K562 (cell line): ENCODE data around the gene TIGAR. TPM values are rescaled to one million over a fixed set of nuclear protein-coding genes. Genes with fewer than 3 reads are reported as not detected.

Experiments used
- ATAC-seq: fragments of 200-7000 bp; cut with Tn5 transposase; 3 replicates; pipeline ENCODE4 v1.9.1; 2020; ENCODE audit warnings: moderate library complexity
- Bru-seq: library from RNA; stranded (reverse); fragments of 400-500 nt; gene quantifications from one replicate; lab custom pipeline; 2021; lab: Mats Ljungman, UMichigan
- BruChase-seq, 2 experiments: library from RNA; stranded (reverse); fragments of 400-500 nt; gene quantifications; one replicate each; lab custom pipeline; 2021; lab: Mats Ljungman, UMichigan
- BruUV-seq: library from RNA; stranded (reverse); fragments of 400-500 nt; replicated peaks from 2 replicates; lab custom pipeline; 2021; lab: Mats Ljungman, UMichigan
- CTCF ChIA-PET: fragments of 300-600 bp; formaldehyde crosslinking; extraction: SDS; loops from one replicate; lab custom pipeline; 2021; ENCODE audit warnings: low intra/inter-chr PET ratio; lab: Yijun Ruan, JAX
- POLR2A ChIA-PET: fragments of 300-600, 350-650 bp; sonication (Branson Sonifier 250); formaldehyde crosslinking; extraction: SDS; loops from one replicate; lab custom pipeline; 2021; ENCODE audit warnings: antibody characterized with exemption, inconsistent platforms; lab: Yijun Ruan, JAX
- DNase-seq, 4 experiments: peaks; one replicate each; pipeline versions ENCODE4 v3.0.0 to v3.0.0-alpha.2; 2011 to 2018; ENCODE audit warnings: low spot score in 3 of 4, mixed read lengths in 3 of 4; ENCODE audit errors: extremely low read depth in 1 of 4
- FAIRE-seq: peaks from 2 replicates; lab custom pipeline; 2011; peaks lifted over from hg19 to GRCh38; lab: Jason Lieb, UNC
- H2AFZ ChIP-seq: 2 replicates; pipeline ENCODE4 v1.6.0; 2011; ENCODE audit warnings: low read depth, low read length, control low read depth, inconsistent platforms
- H3K27ac ChIP-seq: fragments of 200-600 bp; 3 replicates; pipeline ENCODE4 v1.8.0; 2011; ENCODE audit warnings: low read depth, mild to moderate bottlenecking, control low read depth, inconsistent platforms, low read length, moderate library complexity, mixed read lengths; ENCODE audit errors: extremely low read depth
- H3K27me3 ChIP-seq, 2 experiments: fragments of 300-600 bp in 1 of 2; 2 replicates in 1 of 2; 3 replicates in 1 of 2; pipeline versions ENCODE4 v1.6.0 to v1.8.0; 2011; ENCODE audit warnings: inconsistent platforms in 2 of 2, low read length in 2 of 2, mild to moderate bottlenecking in 1 of 2, mixed read lengths in 1 of 2, moderate library complexity in 1 of 2; ENCODE audit not compliant: control insufficient read depth in 2 of 2, insufficient read depth in 2 of 2
- H3K36me3 ChIP-seq: fragments of 300-600 bp; 3 replicates; pipeline ENCODE4 v1.8.0; 2011; ENCODE audit warnings: mild to moderate bottlenecking, low read length, inconsistent platforms; ENCODE audit not compliant: control insufficient read depth, insufficient read depth
- H3K4me1 ChIP-seq, 2 experiments: fragments of 200-600 bp in 1 of 2; replicated peaks in 1 of 2; 2 replicates in 1 of 2; 3 replicates in 1 of 2; pipeline versions ENCODE4 v1.5.1 to v1.8.0; 2011; ENCODE audit warnings: inconsistent platforms in 2 of 2, low read length in 2 of 2, mild to moderate bottlenecking in 1 of 2, mixed read lengths in 1 of 2, moderate library complexity in 1 of 2; ENCODE audit not compliant: control insufficient read depth in 2 of 2, insufficient read depth in 2 of 2
- H3K4me2 ChIP-seq: 2 replicates; pipeline ENCODE4 v1.6.1; 2011; ENCODE audit warnings: low read length, control low read depth, inconsistent platforms, mixed read lengths; ENCODE audit not compliant: insufficient read depth
- H3K4me3 ChIP-seq: fragments of 200-600 bp; sonication (generic), shearing (Covaris generic); 2 replicates; pipeline ENCODE4 v1.5.1; 2016; ENCODE audit warnings: control low read depth, inconsistent platforms
- H3K79me2 ChIP-seq: fragments of 200-600 bp; 3 replicates; pipeline ENCODE4 v1.8.0; 2011; ENCODE audit warnings: low read length, inconsistent platforms; ENCODE audit not compliant: control insufficient read depth, insufficient read depth
- H3K9ac ChIP-seq, 2 experiments: 2 replicates each; pipeline versions ENCODE4 v1.6.0 to v1.6.1; 2011; ENCODE audit warnings: low read depth in 2 of 2, low read length in 2 of 2, control low read depth in 1 of 2, inconsistent platforms in 1 of 2, mild to moderate bottlenecking in 1 of 2, mixed read lengths in 1 of 2; ENCODE audit not compliant: insufficient read depth in 1 of 2
- H3K9me1 ChIP-seq: one replicate; pipeline ENCODE4 v1.6.0; 2011; ENCODE audit warnings: inconsistent platforms, mild to moderate bottlenecking, low read length, moderate library complexity; ENCODE audit not compliant: control insufficient read depth, insufficient read depth
- H3K9me3 ChIP-seq: replicated peaks from 2 replicates; pipeline ENCODE4 v1.5.1; 2011; ENCODE audit warnings: low read depth, low read length, inconsistent platforms; ENCODE audit not compliant: control insufficient read depth, insufficient read depth
- H4K20me1 ChIP-seq: replicated peaks from 2 replicates; pipeline ENCODE4 v1.6.1; 2011; ENCODE audit warnings: low read length, inconsistent platforms, mixed read lengths; ENCODE audit not compliant: control insufficient read depth, insufficient read depth
- CREM ChIP-seq: IDR thresholded peaks from 2 replicates; pipeline ENCODE4 v1.6.1; 2014; ENCODE audit warnings: antibody characterized with exemption, low read depth
- CXXC5 ChIP-seq: fragments of 250-450 bp; sonication (Bioruptor Pico); IDR thresholded peaks from 2 replicates; pipeline ENCODE4 v1.8.0; 2022; ENCODE audit warnings: inconsistent platforms, mild to moderate bottlenecking, moderate library complexity
- FOS ChIP-seq: IDR thresholded peaks from 3 replicates; pipeline ENCODE4 v1.6.1; 2011; ENCODE audit not compliant: insufficient read length; ENCODE audit errors: extremely low read depth
- NR4A1 ChIP-seq, 2 experiments: fragments of 250-450 bp in 1 of 2; fragments of 450-650 bp in 1 of 2; sonication (Bioruptor Pico) in 1 of 2; IDR thresholded peaks; 2 replicates each; pipeline versions ENCODE4 v1.4.0 to v1.6.1; 2016 to 2020; ENCODE audit warnings: mild to moderate bottlenecking in 2 of 2, missing compliant biosample characterization in 1 of 2, missing genetic modification characterization in 1 of 2, moderate library complexity in 1 of 2
- RBBP5 ChIP-seq: fragments of 200-600 bp; sonication (generic); IDR thresholded peaks from 2 replicates; pipeline ENCODE4 v1.6.1; 2012; ENCODE audit warnings: borderline replicate concordance, mild to moderate bottlenecking, low read length, control low read depth, inconsistent platforms; ENCODE audit not compliant: insufficient read depth, poor library complexity, severe bottlenecking
- RBFOX2 ChIP-seq: fragments of 200-400 bp; formaldehyde crosslinking; IDR thresholded peaks from 2 replicates; pipeline ENCODE4 v1.6.1; 2017; ENCODE audit warnings: low read depth, mild to moderate bottlenecking, low read length, moderate library complexity
- RBM25 ChIP-seq: fragments of 200-400 bp; formaldehyde crosslinking; IDR thresholded peaks from 2 replicates; pipeline ENCODE4 v1.6.1; 2018; ENCODE audit warnings: low read length, low read depth, moderate library complexity; ENCODE audit not compliant: severe bottlenecking
- ZNF239 ChIP-seq: fragments of 250-450 bp; sonication (Bioruptor Pico); IDR thresholded peaks from 2 replicates; pipeline ENCODE4 v1.4.0; 2020; ENCODE audit warnings: mild to moderate bottlenecking
- ZNF589 ChIP-seq: fragments of 200-800 bp; sonication (Bioruptor generic); IDR thresholded peaks from 2 replicates; pipeline ENCODE4 v1.6.1; 2016; ENCODE audit warnings: low read depth, missing genetic modification characterization, missing compliant biosample characterization
- WGBS: fragments of 100-300 bp; shearing (Covaris generic); methylation state at CpG from one replicate; pipeline ENCODE4 v1.1.6; 2016; ENCODE audit warnings: low coverage, mixed read lengths; ENCODE audit not compliant: insufficient coverage; ENCODE audit errors: missing lambda C conversion rate; 5-methylcytosine and 5-hydroxymethylcytosine counted together
- in situ Hi-C: fragments of 300-500 bp; cut with MboI; formaldehyde crosslinking; loops from 4 replicates; pipeline ENCODE4 v1.15.0; 2018; ENCODE audit warnings: inconsistent platforms, mixed read lengths
- intact Hi-C: fragments of 100-400 bp; cut with micrococcal nuclease; formaldehyde crosslinking; loops from 2 replicates; pipeline ENCODE4 v1.14.2; 2022
- long read RNA-seq, 3 experiments: library from polyadenylated mRNA in 2 of 3; library from RNA in 1 of 3; unstranded in 2 of 3; stranded (forward) in 1 of 3; transcript quantifications; one replicate each; pipeline ENCODE4 v2.0.0, GENCODE V29; 2019 to 2022
- polyA minus RNA-seq, 3 experiments: library from RNA; depleted of rRNA, polyadenylated mRNA; stranded (reverse); fragments of >200 nt; gene quantifications; 2 replicates each; pipeline ENCODE4 v1.2.3, GENCODE V29; 2011
- polyA plus RNA-seq, 8 experiments: library from polyadenylated mRNA; depleted of rRNA in 4 of 8; stranded (reverse) in 5 of 8; unstranded in 3 of 8; fragments of >200 nt; fragmentation: Nextera tagmentation in 2 of 8; fragmentation: Illumina TruSeq in 1 of 8; extraction: Ambion mirVana in 2 of 8; extraction: Trizol in 1 of 8; gene quantifications; 2 replicates each; pipeline versions ENCODE4 v1.2.1 to v1.2.3, GENCODE V29; 2011 to 2014; ENCODE audit warnings: inconsistent platforms in 1 of 8, missing spikeins in 1 of 8
- total RNA-seq, 7 experiments: library from RNA; depleted of rRNA in 6 of 7; stranded (reverse); fragments of >200 nt in 6 of 7; fragmentation: Illumina TruSeq in 2 of 7; extraction: Trizol in 2 of 7; gene quantifications; 2 replicates each; pipeline versions ENCODE4 v1.2.1 to v1.2.3, GENCODE V29; 2011 to 2021; ENCODE audit warnings: low replicate concordance in 1 of 7
- TF ChIP-seq, protein P1 (sequence below): sonication (generic); formaldehyde crosslinking; IDR thresholded peaks from 2 replicates; pipeline ENCODE4 v1.8.0; 2022; ENCODE audit warnings: missing genetic modification reagents, mild to moderate bottlenecking, borderline replicate concordance
- TF ChIP-seq, protein P2 (sequence below): sonication (generic); formaldehyde crosslinking; IDR thresholded peaks from 2 replicates; pipeline ENCODE4 v1.8.1; 2022; ENCODE audit warnings: missing genetic modification reagents

The TIGAR gene, protein sequence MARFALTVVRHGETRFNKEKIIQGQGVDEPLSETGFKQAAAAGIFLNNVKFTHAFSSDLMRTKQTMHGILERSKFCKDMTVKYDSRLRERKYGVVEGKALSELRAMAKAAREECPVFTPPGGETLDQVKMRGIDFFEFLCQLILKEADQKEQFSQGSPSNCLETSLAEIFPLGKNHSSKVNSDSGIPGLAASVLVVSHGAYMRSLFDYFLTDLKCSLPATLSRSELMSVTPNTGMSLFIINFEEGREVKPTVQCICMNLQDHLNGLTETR
- total RNA-seq (2011; cell fraction: chromatin; rRNA removed; ENCODE audit: low replicate concordance), result 0.86 TPM in 2 replicates
- total RNA-seq (2011; cell fraction: nucleolus; rRNA removed), result 0.66 and 0.67 TPM in 2 replicates
- total RNA-seq (2011; cell fraction: nucleoplasm; rRNA removed), result 0.84 and 0.88 TPM in 2 replicates
- total RNA-seq (2014; rRNA removed), result not detected in 2 replicates
- 0.38 TPM in 1 of 2 replicates, not detected in the other for total RNA-seq (2014; rRNA removed; fragmentation: Illumina TruSeq; extraction: Trizol)
- 0.11 TPM in 2 replicates for total RNA-seq (2015; rRNA removed; fragmentation: Illumina TruSeq; extraction: Trizol)
- total RNA-seq (2021), result 0.07 and 1.0 TPM in 2 replicates
- 0.11 and 0.61 TPM in 2 replicates for polyA plus RNA-seq (2011; rRNA removed)
- polyA plus RNA-seq (2011; cell fraction: cytosol; rRNA removed), result 0.06 and 0.19 TPM in 2 replicates
- polyA plus RNA-seq (2011; cell fraction: nucleus; rRNA removed), result 0.11 and 0.14 TPM in 2 replicates
- polyA plus RNA-seq (2012), result 0.03 and 0.48 TPM in 2 replicates
- polyA plus RNA-seq (2014; fragmentation: Illumina TruSeq; extraction: Trizol), result 0.28 and 0.33 TPM in 2 replicates
- polyA plus RNA-seq (2014; fragmentation: Nextera tagmentation; extraction: Ambion mirVana), result under 1 TPM; 0.50 to 0.63 TPM
- polyA plus RNA-seq (2014; rRNA removed), result 0.04 and 0.53 TPM in 2 replicates
- 0.15 and 0.42 TPM in 2 replicates for polyA minus RNA-seq (2011; rRNA and poly(A)+ RNA removed)
- polyA minus RNA-seq (2011; cell fraction: cytosol; rRNA and poly(A)+ RNA removed), result not detected in 2 replicates
- polyA minus RNA-seq (2011; cell fraction: nucleus; rRNA and poly(A)+ RNA removed), result 0.27 and 0.44 TPM in 2 replicates
- percentile 60 among the genes with signal in this experiment for Bru-seq, nascent RNA
- percentile 52 among the genes with signal in this experiment for BruChase-seq, experiment 1, labeled RNA remaining after a 2-hour chase
- percentile 54 among the genes with signal in this experiment for BruChase-seq, experiment 2, labeled RNA remaining after a 6-hour chase
- long read RNA-seq, experiment 1, partial matches to known transcripts, result 1 of 1 reads
- long read RNA-seq, experiment 1, other reads (novel, unspliced or antisense), result 0 of 1 reads
- long read RNA-seq, experiment 2, partial matches to known transcripts, result 0 of 1 reads
- long read RNA-seq, experiment 2, other reads (novel, unspliced or antisense), result 0 of 1 reads
- long read RNA-seq, experiment 3, partial matches to known transcripts, result 0 of 1 reads
- long read RNA-seq, experiment 3, other reads (novel, unspliced or antisense), result 0 of 1 reads

DNA sequence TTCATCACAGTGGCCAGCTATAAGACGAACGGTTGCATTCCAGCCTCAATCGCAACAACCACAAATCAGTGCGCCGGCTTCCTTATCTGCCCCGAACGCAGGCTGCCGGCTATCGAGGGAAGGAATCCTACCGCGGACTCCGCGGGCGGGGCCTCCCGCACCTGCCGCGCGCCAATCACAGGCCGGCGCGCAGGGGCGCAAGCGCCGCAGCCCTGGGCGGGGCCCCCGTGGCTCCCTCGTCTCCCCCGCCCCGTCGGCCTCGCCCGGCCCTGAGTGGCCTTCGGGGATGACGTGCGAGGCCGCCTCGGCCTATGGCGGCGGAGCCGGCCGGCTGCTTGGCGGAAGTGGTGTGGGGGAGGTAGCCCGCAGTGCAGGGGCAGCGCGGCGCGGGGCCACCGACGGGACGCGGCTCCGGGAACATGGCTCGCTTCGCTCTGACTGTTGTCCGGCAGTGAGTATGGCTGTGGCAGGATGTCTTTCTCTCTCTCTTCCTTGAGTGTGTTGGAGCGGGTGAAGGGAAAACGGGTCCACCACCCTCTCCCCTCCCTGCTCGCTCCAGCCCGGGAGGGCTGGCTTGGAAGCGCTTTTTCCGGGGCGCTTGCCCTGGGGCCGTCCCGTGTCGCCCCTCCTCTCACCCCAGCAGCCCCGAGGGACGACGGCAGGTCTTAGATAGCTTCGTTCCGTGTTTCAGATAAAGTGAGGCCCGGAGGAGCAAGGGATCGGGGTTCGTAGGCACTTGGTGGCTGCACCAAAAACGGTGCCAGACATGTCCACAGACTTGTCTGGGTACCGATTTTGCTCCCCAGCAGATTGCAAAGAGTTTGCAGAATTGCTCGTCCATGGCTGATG is at the start of gene TIGAR:
TSS of gene TIGAR (plus strand) at position 361 of the 849 bp plus-strand sequence. CDS start at position 420, 59 bp downstream.
- peak within 1 kb of the TSS; percentile 73 for H3K4me2 ChIP-seq
- peaks cover 0 to 4% of the 10 kb centered on the region in 2 experiments; a peak in 1 of 5 replicates for H3K27me3 ChIP-seq
- 0 out of 2 replicates have a peak, but pooled peaks cover 4% of the 10 kb centered on the region for H4K20me1 ChIP-seq
- under 1% methylated on average over 47 of the region's 76 CpGs for WGBS
- no peaks in the 10 kb centered on the region for H3K36me3 ChIP-seq
- H3K9me1 ChIP-seq, result no peaks in the 10 kb centered on the region
- ChIA-PET POLR2A (interaction anchor here (1.1 kb wide), 1 partner anchor 210 kb away, joined by 3 read pairs; no protein-coding TSS in a partner anchor), CTCF (no interaction called here)
- peak within 1 kb of the TSS; percentile 51 for H3K4me3 ChIP-seq
- ATAC-seq, result peak; percentile 100
- DNase-seq, result peak; percentile 89 to 96 (median 96)
- intact Hi-C loops (no loop called here), in situ Hi-C loops (no loop called here)
- peak; percentile 85 for FAIRE-seq
- no peaks in the 10 kb centered on the region for H3K79me2 ChIP-seq
- BruUV-seq, result TSS peak; percentile 73
- H3K4me1 ChIP-seq, result peaks cover 4 to 10% of the 10 kb centered on the region in 2 experiments; a peak in 3 of 5 replicates
- peak within 1 kb of the TSS; percentile 88 for H2AFZ ChIP-seq
- no peaks in the 10 kb centered on the region for H3K9me3 ChIP-seq
- peak within 1 kb of the TSS in 1 of 2 experiments; percentile 87; a peak in 2 of 4 replicates for H3K9ac ChIP-seq
- no peak within 1 kb of the TSS for H3K27ac ChIP-seq
- TF ChIP-seq ZNF589 (CRISPR knock-in tag) (peak; percentile 56; the same call in 1 of the 2 replicates), RBBP5 (peak; percentile 60), RBFOX2 (peak; percentile 59), RBM25 (peak; percentile 92), CXXC5 (CRISPR knock-in tag) (peak; percentile 100), CREM (peak; percentile 73), NR4A1 (CRISPR knock-in tag; IDR thresholded peaks at IDR 0.05) (no peak), NR4A1 (tag; IDR thresholded peaks at IDR 0.05) (0 out of 2 replicates have a peak, but pooled peaks have one; percentile 37), FOS (peak; percentile 18), ZNF239 (CRISPR knock-in tag) (no peak)
- TF ChIP-seq, protein P1, sequence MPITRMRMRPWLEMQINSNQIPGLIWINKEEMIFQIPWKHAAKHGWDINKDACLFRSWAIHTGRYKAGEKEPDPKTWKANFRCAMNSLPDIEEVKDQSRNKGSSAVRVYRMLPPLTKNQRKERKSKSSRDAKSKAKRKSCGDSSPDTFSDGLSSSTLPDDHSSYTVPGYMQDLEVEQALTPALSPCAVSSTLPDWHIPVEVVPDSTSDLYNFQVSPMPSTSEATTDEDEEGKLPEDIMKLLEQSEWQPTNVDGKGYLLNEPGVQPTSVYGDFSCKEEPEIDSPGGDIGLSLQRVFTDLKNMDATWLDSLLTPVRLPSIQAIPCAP (CRISPR knock-in tag), result no peak
- TF ChIP-seq, protein P2, sequence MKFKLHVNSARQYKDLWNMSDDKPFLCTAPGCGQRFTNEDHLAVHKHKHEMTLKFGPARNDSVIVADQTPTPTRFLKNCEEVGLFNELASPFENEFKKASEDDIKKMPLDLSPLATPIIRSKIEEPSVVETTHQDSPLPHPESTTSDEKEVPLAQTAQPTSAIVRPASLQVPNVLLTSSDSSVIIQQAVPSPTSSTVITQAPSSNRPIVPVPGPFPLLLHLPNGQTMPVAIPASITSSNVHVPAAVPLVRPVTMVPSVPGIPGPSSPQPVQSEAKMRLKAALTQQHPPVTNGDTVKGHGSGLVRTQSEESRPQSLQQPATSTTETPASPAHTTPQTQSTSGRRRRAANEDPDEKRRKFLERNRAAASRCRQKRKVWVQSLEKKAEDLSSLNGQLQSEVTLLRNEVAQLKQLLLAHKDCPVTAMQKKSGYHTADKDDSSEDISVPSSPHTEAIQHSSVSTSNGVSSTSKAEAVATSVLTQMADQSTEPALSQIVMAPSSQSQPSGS (CRISPR knock-in tag), result no peak
